H9 (cell line): ENCODE results near the gene GFOD2. TPM values are rescaled to one million over a fixed set of nuclear protein-coding genes. Genes with fewer than 3 reads are reported as not detected.

Experiments used
- DNase-seq: peaks from one replicate; pipeline ENCODE4 v3.0.0-alpha.2; 2017
- H2AFZ ChIP-seq: one replicate; pipeline ENCODE4 v1.6.1; 2013; ENCODE audit warnings: mild to moderate bottlenecking, low read length, control low read depth, moderate library complexity
- H2AK5ac ChIP-seq: 2 replicates; pipeline ENCODE4 v1.6.1; 2013; ENCODE audit warnings: low read length, control low read depth, mixed read lengths; ENCODE audit not compliant: insufficient read length
- H2BK120ac ChIP-seq: one replicate; pipeline ENCODE4 v1.6.1; 2013; ENCODE audit warnings: low read depth, mild to moderate bottlenecking, low read length, control low read depth, inconsistent platforms; ENCODE audit not compliant: poor library complexity, severe bottlenecking
- H2BK12ac ChIP-seq: 2 replicates; pipeline ENCODE4 v1.6.1; 2013; ENCODE audit warnings: low read length, control low read depth, mixed read lengths, low read depth; ENCODE audit not compliant: insufficient read length
- H2BK15ac ChIP-seq: 2 replicates; pipeline ENCODE4 v1.6.1; 2013; ENCODE audit warnings: low read depth, low read length, control low read depth
- H2BK20ac ChIP-seq: one replicate; pipeline ENCODE4 v1.6.1; 2013; ENCODE audit warnings: low read depth, mild to moderate bottlenecking, low read length, control low read depth, inconsistent platforms; ENCODE audit not compliant: poor library complexity, severe bottlenecking
- H2BK5ac ChIP-seq: 2 replicates; pipeline ENCODE4 v1.6.1; 2013; ENCODE audit warnings: low read length, control low read depth, mixed read lengths; ENCODE audit not compliant: insufficient read length
- H3K14ac ChIP-seq: 2 replicates; pipeline ENCODE4 v1.6.1; 2013; ENCODE audit warnings: low read length, control low read depth; ENCODE audit not compliant: insufficient read depth
- H3K18ac ChIP-seq: 2 replicates; pipeline ENCODE4 v1.6.1; 2013; ENCODE audit warnings: low read depth, mild to moderate bottlenecking, mixed read lengths, low read length, control low read depth; ENCODE audit not compliant: insufficient read length
- H3K23ac ChIP-seq: 2 replicates; pipeline ENCODE4 v1.6.1; 2013; ENCODE audit warnings: low read length, control low read depth, mixed read lengths, low read depth; ENCODE audit not compliant: insufficient read length
- H3K23me2 ChIP-seq: 2 replicates; pipeline ENCODE4 v1.6.1; 2013; ENCODE audit warnings: low read depth, mild to moderate bottlenecking, mixed read lengths, low read length, control low read depth; ENCODE audit not compliant: insufficient read length, poor library complexity, severe bottlenecking
- H3K27ac ChIP-seq: 2 replicates; pipeline ENCODE4 v1.5.1; 2013; ENCODE audit warnings: low read length, control low read depth, mixed read lengths, low read depth; ENCODE audit not compliant: insufficient read length
- H3K27me3 ChIP-seq: 2 replicates; pipeline ENCODE4 v1.6.1; 2013; ENCODE audit warnings: low read length, control low read depth, inconsistent platforms; ENCODE audit not compliant: insufficient read depth
- H3K4ac ChIP-seq: 2 replicates; pipeline ENCODE4 v1.6.1; 2013; ENCODE audit warnings: low read depth, mild to moderate bottlenecking, control low read depth, inconsistent platforms, low read length, moderate library complexity
- H3K4me1 ChIP-seq: 2 replicates; pipeline ENCODE4 v1.6.1; 2013; ENCODE audit warnings: low read length, control low read depth, inconsistent platforms; ENCODE audit not compliant: insufficient read depth
- H3K4me2 ChIP-seq: 2 replicates; pipeline ENCODE4 v1.6.1; 2013; ENCODE audit warnings: low read length, control low read depth, mixed read lengths; ENCODE audit not compliant: insufficient read length, insufficient read depth
- H3K56ac ChIP-seq: 2 replicates; pipeline ENCODE4 v1.6.1; 2013; ENCODE audit warnings: low read depth, mild to moderate bottlenecking, mixed read lengths, low read length, control low read depth; ENCODE audit not compliant: insufficient read length
- H3K79me1 ChIP-seq: 2 replicates; pipeline ENCODE4 v1.6.1; 2013; ENCODE audit warnings: low read depth, mild to moderate bottlenecking, moderate library complexity, low read length, control low read depth, inconsistent platforms; ENCODE audit not compliant: insufficient read depth, poor library complexity, severe bottlenecking
- H3K79me2 ChIP-seq: 2 replicates; pipeline ENCODE4 v1.6.1; 2013; ENCODE audit warnings: low read length, control low read depth, inconsistent platforms; ENCODE audit not compliant: insufficient read depth
- H3K9ac ChIP-seq: 2 replicates; pipeline ENCODE4 v1.6.1; 2013; ENCODE audit warnings: low read length, control low read depth, mixed read lengths; ENCODE audit not compliant: insufficient read length; ENCODE audit errors: extremely low read depth
- H3K9me3 ChIP-seq: one replicate; pipeline ENCODE4 v1.6.1; 2013; ENCODE audit warnings: low read depth, low read length, inconsistent platforms; ENCODE audit not compliant: control insufficient read depth
- H3T11ph ChIP-seq: one replicate; pipeline ENCODE4 v1.6.1; 2013; ENCODE audit warnings: mild to moderate bottlenecking, low read length, control low read depth, inconsistent platforms
- H4K20me1 ChIP-seq: one replicate; pipeline ENCODE4 v1.6.1; 2013; ENCODE audit not compliant: control insufficient read depth, insufficient read length, insufficient read depth
- H4K5ac ChIP-seq: 2 replicates; pipeline ENCODE4 v1.6.1; 2013; ENCODE audit warnings: low read depth, mild to moderate bottlenecking, mixed read lengths, low read length, control low read depth; ENCODE audit not compliant: insufficient read length
- H4K8ac ChIP-seq: replicated peaks from 2 replicates; pipeline ENCODE4 v1.6.1; 2013; ENCODE audit warnings: low read length, control low read depth, mixed read lengths, low read depth; ENCODE audit not compliant: insufficient read length
- H4K91ac ChIP-seq: 2 replicates; pipeline ENCODE4 v1.6.1; 2013; ENCODE audit warnings: low read depth, mild to moderate bottlenecking, moderate library complexity, mixed read lengths, low read length, control low read depth; ENCODE audit not compliant: insufficient read length
- H3K27ac Mint-ChIP-seq, 3 experiments: 2 replicates in 2 of 3; 3 replicates in 1 of 3; pipeline ENCODE4 v1.8.0; 2020 to 2021; ENCODE audit warnings: mixed read lengths in 3 of 3, mild to moderate bottlenecking in 1 of 3, moderate library complexity in 1 of 3
- H3K27me3 Mint-ChIP-seq: 2 replicates; pipeline ENCODE4 v1.8.0; 2021; ENCODE audit warnings: low read depth, mild to moderate bottlenecking, moderate library complexity, mixed read lengths
- H3K36me3 Mint-ChIP-seq, 3 experiments: 2 replicates in 2 of 3; 3 replicates in 1 of 3; pipeline ENCODE4 v1.8.0; 2020 to 2021; ENCODE audit warnings: low read depth in 3 of 3, mixed read lengths in 3 of 3; ENCODE audit not compliant: insufficient read depth in 1 of 3
- H3K4me1 Mint-ChIP-seq, 2 experiments: 2 replicates each; pipeline ENCODE4 v1.8.0; 2020; ENCODE audit warnings: mixed read lengths in 2 of 2
- H3K4me3 Mint-ChIP-seq, 2 experiments: 2 replicates in 1 of 2; 3 replicates in 1 of 2; pipeline ENCODE4 v1.8.0; 2020 to 2021; ENCODE audit warnings: mild to moderate bottlenecking in 2 of 2, mixed read lengths in 2 of 2, moderate library complexity in 1 of 2
- H3K9me3 Mint-ChIP-seq, 2 experiments: 2 replicates in 1 of 2; 3 replicates in 1 of 2; pipeline ENCODE4 v1.8.0; 2020; ENCODE audit warnings: mild to moderate bottlenecking in 2 of 2, mixed read lengths in 2 of 2, moderate library complexity in 1 of 2
- CTCF ChIP-seq: fragments of 200-600 bp; sonication (generic); conservative IDR thresholded peaks from 3 replicates; pipeline ENCODE4 v1.8.0; 2021; ENCODE audit warnings: antibody characterized with exemption, mild to moderate bottlenecking
- WGBS: extraction: QIAGEN DNeasy Blood & Tissue Kit; methylation state at CpG from one replicate; pipeline ENCODE4 v1.1.7; 2013; ENCODE audit warnings: missing lambda C conversion rate, low lambda C conversion rate, mixed read lengths; ENCODE audit not compliant: insufficient read length; ENCODE audit errors: extremely low coverage; 5-methylcytosine and 5-hydroxymethylcytosine counted together
- total RNA-seq: library from RNA; stranded (reverse); gene quantifications from 2 replicates; pipeline ENCODE4 v1.2.1, GENCODE V29; 2021

The GFOD2 gene
- total RNA-seq, 1 experiment from 2014 or later, result 21.8 TPM

DNA sequence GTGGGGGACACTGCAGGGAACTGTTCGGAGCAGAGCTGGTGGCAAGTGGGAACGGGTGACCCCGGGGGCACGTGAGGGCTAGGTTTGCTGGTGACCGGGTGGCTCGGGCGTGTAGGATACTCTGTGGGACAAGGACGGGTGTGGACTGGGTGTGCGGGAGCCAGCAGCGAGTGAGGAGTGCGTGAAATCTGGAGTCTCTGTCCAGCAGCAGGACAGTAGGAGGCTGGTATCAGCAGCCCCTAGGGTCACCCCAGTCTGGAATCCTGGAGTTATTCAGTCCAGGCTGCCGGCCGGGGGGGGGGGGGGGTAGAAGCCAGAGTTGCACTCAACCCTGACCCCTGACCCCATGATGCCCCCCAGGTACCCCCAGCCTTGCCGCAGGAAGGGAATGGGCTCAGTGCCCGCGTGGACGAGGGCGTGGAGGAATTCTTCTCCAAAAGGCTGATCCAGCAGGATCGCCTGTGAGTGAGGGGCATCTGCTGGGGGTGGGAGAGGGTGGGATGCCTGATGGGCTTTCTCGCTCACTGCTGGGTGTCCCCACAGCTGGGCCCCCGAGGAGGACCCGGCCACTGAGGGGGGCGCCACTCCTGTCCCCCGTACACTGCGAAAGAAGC is 65.2 kb downstream of the GFOD2 start:
- no peaks in the 10 kb centered on the region; a peak in 1 of 5 replicates for H3K9me3 Mint-ChIP-seq
- TF ChIP-seq CTCF, result no peak
- Histone ChIP-seq H4K91ac (no peak overlapping the region), H3K79me2 (no peaks in the 10 kb centered on the region), H2BK20ac (no peak overlapping the region), H3K4me1 (no peaks in the 10 kb centered on the region), H4K5ac (no peak overlapping the region), H3K23ac (no peak overlapping the region), H3K9me3 (no peaks in the 10 kb centered on the region), H3K4me2 (peak overlapping the region; percentile 68), H3T11ph (no peak overlapping the region), H3K79me1 (no peaks in the 10 kb centered on the region), H2BK15ac (no peak overlapping the region), H2AFZ (no peak overlapping the region), H3K23me2 (peaks cover 3% of the 10 kb centered on the region), H3K9ac (no peak overlapping the region), H2BK12ac (no peak overlapping the region), H2AK5ac (no peak overlapping the region), H4K20me1 (no peaks in the 10 kb centered on the region), H3K4ac (no peak overlapping the region), H2BK5ac (no peak overlapping the region), H3K18ac (no peak overlapping the region), H3K56ac (no peak overlapping the region), H3K27me3 (no peaks in the 10 kb centered on the region; the same call in 1 of the 2 replicates), H4K8ac (no peak overlapping the region), H3K14ac (no peak overlapping the region; the same call in 1 of the 2 replicates), H3K27ac (no peak overlapping the region), H2BK120ac (no peak overlapping the region)
- H3K27ac Mint-ChIP-seq, result 0 out of 7 replicates have a peak overlapping the region, but pooled peaks of 1 of the 3 experiments have one; percentile 64
- peaks cover 3 to 7% of the 10 kb centered on the region in 2 experiments for H3K4me1 Mint-ChIP-seq
- H3K36me3 Mint-ChIP-seq, result peaks cover 12 to 52% (median 41%) of the 10 kb centered on the region in 3 experiments
- WGBS, result no CpG with 5 or more reads among the region's 25 CpGs
- peak overlapping the region; percentile 80 to 84 for H3K4me3 Mint-ChIP-seq
- peaks cover 5% of the 10 kb centered on the region for H3K27me3 Mint-ChIP-seq
- no peak for DNase-seq
